GM08714 (cell line): Measurements from ENCODE around the gene LYZL2.

Experiments
- H3K4me3 ChIP-seq: fragments of 200-500 bp; sonication (Bioruptor generic); 2 replicates; pipeline ENCODE4 v1.5.1; 2014; ENCODE audit warnings: mild to moderate bottlenecking, low read length, inconsistent platforms
- ZNF274 ChIP-seq: IDR thresholded peaks from 2 replicates; pipeline ENCODE4 v1.6.1; 2012; ENCODE audit warnings: mild to moderate bottlenecking, low read depth, low read length

LYZL2 gene

DNA sequence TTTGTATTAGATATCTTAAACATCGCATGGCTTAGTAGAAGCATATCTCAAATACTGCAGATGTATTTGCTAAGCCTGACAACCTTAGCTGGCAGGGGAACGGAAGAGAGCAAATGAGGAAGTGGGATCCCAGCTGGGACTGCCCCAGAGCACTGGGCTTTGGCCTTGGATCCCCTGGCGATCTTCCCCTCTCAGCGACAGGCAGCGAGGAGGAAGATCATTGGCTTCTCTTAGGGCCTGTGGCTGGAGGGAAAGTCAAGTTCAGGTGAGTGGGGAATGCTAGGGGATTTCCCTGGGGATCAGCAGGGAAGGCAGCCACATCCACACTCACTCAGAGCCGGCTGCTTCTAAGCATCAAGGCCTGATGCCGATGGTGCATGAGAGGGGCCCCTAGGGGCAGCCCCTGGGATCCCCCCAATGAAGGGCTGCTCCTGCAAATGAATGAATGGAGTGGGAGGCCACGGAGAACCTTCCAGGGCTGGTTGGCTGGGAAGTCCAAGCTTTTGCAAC, 42.0 kb downstream of the LYZL2 start:
- no peak for TF ChIP-seq ZNF274
- no peak overlapping the region; the same call in 1 of the 2 replicates for H3K4me3 ChIP-seq

GRCh38 chr10:30586828-30587227, 42.7 kb downstream of the LYZL2 start:
- no peak for TF ChIP-seq ZNF274
- no peak overlapping the region for H3K4me3 ChIP-seq

GRCh38 chr10:30583778-30584415, 45.7 kb downstream of the LYZL2 start:
- TF ChIP-seq ZNF274: no peak
- H3K4me3 ChIP-seq: peak overlapping the region; percentile 47

GRCh38 chr10:30581779-30582380, 47.7 kb downstream of the LYZL2 start:
- no peak for TF ChIP-seq ZNF274
- H3K4me3 ChIP-seq: no peak overlapping the region

GRCh38 chr10:30580676-30581075, 48.9 kb downstream of the LYZL2 start:
- no peak overlapping the region for H3K4me3 ChIP-seq
- no peak for TF ChIP-seq ZNF274

DNA sequence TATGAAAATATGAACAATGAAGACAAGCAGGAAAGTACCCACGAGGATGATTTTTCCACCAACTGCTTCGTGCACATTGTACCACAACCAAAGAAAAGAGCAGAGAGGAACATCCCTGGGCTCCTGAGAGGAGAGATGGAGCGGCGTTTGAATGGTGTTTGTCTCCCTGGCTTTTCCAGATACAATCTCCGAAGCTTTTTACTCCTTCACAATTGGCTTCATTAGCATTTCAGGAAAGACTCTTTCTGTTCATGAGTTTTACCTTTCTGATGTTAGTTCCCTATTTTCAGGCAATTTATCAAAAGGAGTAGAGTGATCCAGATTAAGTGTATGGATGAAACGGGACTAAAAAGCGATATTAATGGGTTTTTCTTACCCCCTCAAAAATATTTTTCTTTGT, 49.3 kb downstream of the LYZL2 start:
- no peak overlapping the region for H3K4me3 ChIP-seq
- no peak for TF ChIP-seq ZNF274

- H3K4me3 ChIP-seq: no peak overlapping the region
- TF ChIP-seq ZNF274: no peak
Measured at GRCh38 chr10:30579574-30579973, 50.0 kb downstream of the LYZL2 start.

GRCh38 chr10:30577048-30577447, 52.5 kb downstream of the LYZL2 start:
- no peak for TF ChIP-seq ZNF274
- no peak overlapping the region for H3K4me3 ChIP-seq

DNA sequence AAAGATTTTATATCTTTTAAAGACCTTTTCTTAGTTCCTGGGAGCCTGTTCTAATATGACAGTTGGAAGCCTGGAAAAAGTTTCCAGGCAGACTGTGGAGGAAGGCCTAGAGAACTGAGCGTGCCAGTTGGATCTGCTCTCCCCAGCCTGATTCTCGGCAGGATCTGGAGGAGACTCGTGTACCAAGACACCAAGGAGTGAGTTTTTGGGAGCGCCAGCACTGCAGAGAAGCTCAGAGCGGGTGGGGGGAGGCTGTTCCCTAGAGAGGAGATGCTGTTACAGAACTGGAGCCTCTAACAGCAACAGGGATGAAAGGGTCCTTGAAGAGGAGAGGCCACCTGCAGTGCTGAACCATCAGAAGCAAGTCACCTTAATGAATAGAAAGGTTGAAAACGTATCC, 52.9 kb downstream of the LYZL2 start:
- TF ChIP-seq ZNF274: no peak

DNA sequence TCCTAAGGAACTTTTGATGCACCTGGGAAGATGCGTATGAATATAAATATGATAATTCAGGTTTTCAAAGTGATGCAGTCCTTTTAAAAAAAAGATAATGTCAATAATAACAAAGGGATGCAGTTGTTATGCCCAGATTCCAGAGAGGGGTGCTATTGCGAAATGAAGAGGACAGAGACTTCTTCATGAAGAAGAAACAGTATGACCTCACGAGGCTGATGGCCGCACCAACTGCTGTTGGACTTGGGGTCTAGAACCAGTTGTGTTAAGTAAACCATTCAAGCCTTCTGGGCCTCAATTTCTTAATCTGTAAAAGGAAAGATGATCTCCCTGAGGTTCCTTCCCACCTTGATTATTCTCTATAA, 55.1 kb downstream of the LYZL2 start:
- no peak for TF ChIP-seq ZNF274

More for the DNA sequence above, 52.9 kb downstream of the LYZL2 start:
- H3K4me3 ChIP-seq: no peak overlapping the region

GRCh38 chr10:30573721-30574431, 55.7 kb downstream of the LYZL2 start:
- no peak for TF ChIP-seq ZNF274

More for the DNA sequence above, 55.1 kb downstream of the LYZL2 start:
- H3K4me3 ChIP-seq: no peak overlapping the region

GRCh38 chr10:30565449-30565848, 64.1 kb downstream of the LYZL2 start:
- TF ChIP-seq ZNF274: no peak
- H3K4me3 ChIP-seq: no peak overlapping the region

More at GRCh38 chr10:30573721-30574431, 55.7 kb downstream of the LYZL2 start:
- H3K4me3 ChIP-seq: no peak overlapping the region

- no peak for TF ChIP-seq ZNF274
- no peak overlapping the region for H3K4me3 ChIP-seq
Measured at GRCh38 chr10:30562787-30563186, 66.8 kb downstream of the LYZL2 start.
